ENCODE results near the gene IFNGR2. TPM values are rescaled to one million over a fixed set of nuclear protein-coding genes. Genes with fewer than 3 reads are reported as not detected.
"Not testable (repeated sequence)": the region's sequence is repeated elsewhere in the genome, so short reads cannot be mapped to it uniquely, and the experiment has no call there.

The IFNGR2 gene
- total RNA-seq, result 34.0 TPM
- long read RNA-seq, transcript IFNGR2-201 (7 exons, 2,221 nt), result major isoform, 150 of 156 reads
- long read RNA-seq, partial matches to known transcripts, result 2 of 156 reads
- long read RNA-seq, other reads (novel, unspliced or antisense), result 3 of 156 reads

- ATAC-seq (ENCODE audit: poor library complexity), result peak; percentile 63
- intact Hi-C loops (cut with DNase I), result no loop called here
- peak; percentile 68 for DNase-seq
These were observed at the start of gene IFNGR2 for GRCh38 chr21:33403128-33403785. IFNGR2 (plus strand) TSS chr21:33403413; CDS start chr21:33403544, 131 bp downstream.

DNA sequence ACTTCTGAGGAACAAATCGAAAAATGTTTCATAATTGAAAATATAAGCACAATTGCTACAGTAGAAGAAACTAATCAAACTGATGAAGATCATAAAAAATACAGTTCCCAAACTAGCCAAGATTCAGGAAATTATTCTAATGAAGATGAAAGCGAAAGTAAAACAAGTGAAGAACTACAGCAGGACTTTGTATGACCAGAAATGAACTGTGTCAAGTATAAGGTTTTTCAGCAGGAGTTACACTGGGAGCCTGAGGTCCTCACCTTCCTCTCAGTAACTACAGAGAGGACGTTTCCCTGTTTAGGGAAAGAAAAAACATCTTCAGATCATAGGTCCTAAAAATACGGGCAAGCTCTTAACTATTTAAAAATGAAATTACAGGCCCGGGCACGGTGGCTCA, 47.9 kb upstream of the IFNGR2 start:
- ATAC-seq (ENCODE audit: poor library complexity) (no peak), DNase-seq (no peak)
- intact Hi-C loops (cut with DNase I), result no loop called here

GRCh38 chr21:33355996-33356395, 47.2 kb upstream of the IFNGR2 start:
- intact Hi-C loops (cut with DNase I), result no loop called here
- no peak for ATAC-seq (ENCODE audit: poor library complexity)
- DNase-seq, result no peak

- ATAC-seq (ENCODE audit: poor library complexity) (no peak), DNase-seq (no peak)
- intact Hi-C loops (cut with DNase I), result no loop called here
These were observed 46.0 kb upstream of the IFNGR2 start for GRCh38 chr21:33357177-33357576.

GRCh38 chr21:33359446-33359845, 43.8 kb upstream of the IFNGR2 start:
- ATAC-seq (ENCODE audit: poor library complexity), result no peak
- intact Hi-C loops (cut with DNase I), result no loop called here
- no peak for DNase-seq

DNA sequence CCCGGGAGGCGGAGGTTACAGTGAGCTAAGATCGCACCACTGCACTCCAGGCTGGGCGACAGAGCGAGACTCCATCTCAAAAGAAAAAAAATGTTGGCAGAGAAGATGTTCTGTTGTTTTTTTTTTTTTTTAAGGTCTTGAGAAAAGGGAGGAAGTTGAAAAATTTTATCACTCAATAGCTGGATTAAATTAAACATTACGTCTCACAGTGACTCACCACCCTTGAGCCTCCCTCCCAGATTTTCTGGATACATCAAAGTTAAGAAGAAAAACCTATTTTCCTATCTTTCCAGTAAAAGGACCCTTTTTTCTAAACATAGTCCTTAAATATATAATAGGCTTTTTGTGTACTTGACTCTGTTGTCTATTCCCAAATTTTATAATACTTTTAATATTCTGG, 42.9 kb upstream of the IFNGR2 start:
- intact Hi-C loops (cut with DNase I), result no loop called here
- ATAC-seq (ENCODE audit: poor library complexity), result peak; percentile 42
- no peak for DNase-seq

GRCh38 chr21:33360881-33361602, 42.2 kb upstream of the IFNGR2 start:
- peak; percentile 81 for DNase-seq
- intact Hi-C loops (cut with DNase I), result no loop called here

GRCh38 chr21:33362044-33362555, 41.1 kb upstream of the IFNGR2 start:
- ATAC-seq (ENCODE audit: poor library complexity), result peak; percentile 19
- no peak for DNase-seq
- intact Hi-C loops (cut with DNase I), result no loop called here

More at GRCh38 chr21:33360881-33361602, 42.2 kb upstream of the IFNGR2 start:
- peak; percentile 87 for ATAC-seq (ENCODE audit: poor library complexity)

- intact Hi-C loops (cut with DNase I); ATAC-seq (ENCODE audit: poor library complexity); DNase-seq: not testable (repeated sequence)
These were observed 39.2 kb upstream of the IFNGR2 start for GRCh38 chr21:33363911-33364609.

GRCh38 chr21:33364830-33365229, 38.4 kb upstream of the IFNGR2 start:
- no peak for ATAC-seq (ENCODE audit: poor library complexity)
- no peak for DNase-seq
- intact Hi-C loops (cut with DNase I), result no loop called here

GRCh38 chr21:33367309-33367973, 35.8 kb upstream of the IFNGR2 start:
- DNase-seq (no peak), ATAC-seq (ENCODE audit: poor library complexity) (no peak)
- intact Hi-C loops (cut with DNase I), result no loop called here

DNA sequence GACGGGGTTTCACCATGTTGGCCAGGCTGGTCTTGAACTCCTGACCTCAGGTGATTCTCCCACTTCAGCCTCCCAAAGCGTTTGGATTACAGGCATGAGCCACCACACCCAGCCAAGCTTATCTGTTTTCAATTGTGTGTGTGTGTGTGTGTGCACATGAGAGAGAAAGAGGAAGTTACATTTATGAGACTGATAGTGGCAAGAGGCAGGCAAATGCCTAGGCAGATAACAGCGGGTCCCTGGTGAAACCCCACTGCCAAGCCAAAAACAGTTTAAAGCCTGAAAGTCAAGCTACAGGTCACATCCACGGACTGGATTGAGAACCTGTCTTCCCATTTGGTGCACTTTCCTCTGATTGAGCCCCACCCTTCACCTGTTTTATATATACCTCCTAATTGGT, 35.1 kb upstream of the IFNGR2 start:
- DNase-seq, result no peak
- ATAC-seq (ENCODE audit: poor library complexity), result no peak
- intact Hi-C loops (cut with DNase I), result no loop called here

GRCh38 chr21:33368576-33368975, 34.6 kb upstream of the IFNGR2 start:
- intact Hi-C loops (cut with DNase I), result no loop called here
- ATAC-seq (ENCODE audit: poor library complexity) (no peak), DNase-seq (no peak)

- DNase-seq, result no peak
- intact Hi-C loops (cut with DNase I), result no loop called here
- ATAC-seq (ENCODE audit: poor library complexity), result no peak
These were observed 33.6 kb upstream of the IFNGR2 start for GRCh38 chr21:33369586-33369985.

GRCh38 chr21:33370305-33370704, 32.9 kb upstream of the IFNGR2 start:
- intact Hi-C loops (cut with DNase I), result loop anchor here (5.0 kb wide), 1 partner anchor 173 kb away; no protein-coding TSS in a partner anchor
- DNase-seq (no peak), ATAC-seq (ENCODE audit: poor library complexity) (no peak)

GRCh38 chr21:33371366-33371765, 31.8 kb upstream of the IFNGR2 start:
- ATAC-seq (ENCODE audit: poor library complexity), result no peak
- no peak for DNase-seq
- intact Hi-C loops (cut with DNase I), result loop anchor here (5.0 kb wide), 1 partner anchor 174 kb away; no protein-coding TSS in a partner anchor

DNA sequence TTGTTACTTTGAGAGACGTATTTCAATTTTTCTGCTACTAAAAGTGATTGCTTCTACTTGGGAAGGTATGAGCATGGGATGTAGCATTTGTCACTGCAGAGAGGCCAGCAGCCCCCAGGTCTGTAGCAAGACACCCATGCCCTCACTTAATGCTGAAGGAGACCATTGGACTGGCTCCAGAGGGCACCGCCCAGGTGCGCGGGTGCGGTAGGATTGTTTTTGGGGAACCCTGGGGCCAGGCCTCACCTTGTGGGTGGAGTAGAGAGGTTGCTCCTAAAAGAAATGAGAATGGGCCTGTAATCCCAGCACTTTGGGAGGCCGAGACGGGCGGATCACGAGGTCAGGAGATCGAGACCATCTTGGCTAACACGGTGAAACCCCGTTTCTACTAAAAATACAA, 30.6 kb upstream of the IFNGR2 start:
- intact Hi-C loops (cut with DNase I), result loop anchor here (5.0 kb wide), 1 partner anchor 175 kb away; no protein-coding TSS in a partner anchor

DNA sequence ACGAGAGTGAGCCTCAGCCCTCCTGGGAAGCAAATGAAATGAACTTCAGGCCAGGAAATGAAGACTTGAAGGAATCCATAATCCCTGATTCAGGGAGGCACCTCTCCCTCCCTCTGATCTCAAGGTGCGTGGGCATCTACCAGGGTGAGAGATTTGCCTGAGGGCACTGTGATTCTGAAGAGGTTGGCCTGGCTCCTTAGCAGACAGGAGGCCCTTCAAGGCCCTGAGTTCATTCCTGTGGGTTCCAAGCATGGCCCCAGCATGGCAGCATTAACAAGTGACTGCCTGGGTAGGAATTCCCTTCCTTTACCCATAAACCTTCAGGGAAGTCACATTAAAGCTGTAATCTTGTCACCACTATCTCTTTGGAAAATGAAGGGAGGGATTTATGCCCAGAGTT, 29.8 kb upstream of the IFNGR2 start:
- intact Hi-C loops (cut with DNase I), result loop anchor here (5.0 kb wide), 1 partner anchor 176 kb away; no protein-coding TSS in a partner anchor
- ATAC-seq (ENCODE audit: poor library complexity) (no peak), DNase-seq (no peak)

More for the DNA sequence above, 30.6 kb upstream of the IFNGR2 start:
- no peak for ATAC-seq (ENCODE audit: poor library complexity)
- DNase-seq, result no peak

Data from Right ventricle myocardium superior (tissue), 1 donor.